GM12891 (cell line): Measurements from ENCODE around the gene DPH5.

Source experiments
- POLR2A ChIP-seq: IDR thresholded peaks from 2 replicates; pipeline ENCODE4 v1.6.1; 2011; ENCODE audit warnings: low read depth, low read length, control low read depth
- TAF1 ChIP-seq: IDR thresholded peaks from 2 replicates; pipeline ENCODE4 v1.6.1; 2011; ENCODE audit warnings: low read depth, low read length, control low read depth

DNA sequence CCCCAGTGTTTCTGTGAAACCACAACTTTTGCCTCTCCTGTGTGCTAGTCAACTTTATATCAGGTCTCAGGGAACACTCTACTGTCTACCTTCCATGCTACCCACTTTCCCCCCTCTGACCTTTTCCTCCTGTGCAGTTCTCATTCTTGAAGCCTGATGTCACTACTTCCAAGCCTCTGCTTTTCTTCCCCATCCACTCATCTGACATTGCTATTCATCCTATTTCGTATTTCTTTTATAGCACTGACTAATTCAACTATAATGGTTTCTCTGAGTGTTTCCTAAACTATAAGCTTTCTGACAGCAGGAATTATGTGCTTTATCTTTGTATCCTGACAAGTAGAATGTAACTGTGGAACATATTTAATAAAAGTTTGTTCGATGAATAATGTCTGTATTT lies 18.2 kb upstream of the DPH5 start:
- TF ChIP-seq POLR2A: no peak
- no peak for TF ChIP-seq TAF1
